Measurements from ENCODE around the gene SLC18A2.

SLC18A2 gene

DNA sequence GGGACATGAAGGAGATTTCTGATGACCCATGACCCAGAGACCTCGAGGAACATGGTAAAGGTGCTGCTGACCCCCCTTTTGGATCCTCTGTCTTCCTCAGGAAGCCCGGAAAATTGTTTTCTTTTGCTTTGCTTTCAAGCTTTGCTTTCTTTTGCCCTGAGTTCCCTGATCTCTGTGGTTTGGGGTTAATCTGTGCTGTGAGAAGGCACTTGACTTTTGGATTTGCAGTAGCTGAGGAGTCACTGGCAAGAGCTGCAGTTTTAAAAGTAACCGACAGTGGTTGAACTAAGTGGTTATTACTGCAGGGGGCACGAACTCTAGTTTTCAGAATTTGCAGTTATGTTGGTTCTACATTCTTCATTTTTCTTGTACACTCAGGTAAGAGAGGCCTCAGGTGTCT lies 81.3 kb downstream of the SLC18A2 start:
- Histone ChIP-seq H3K4me2 (ENCODE audit: insufficient read depth, low read length, poor library complexity, severe bottlenecking) (no peak overlapping the region), H3K18ac (ENCODE audit: low read length) (no peak overlapping the region), H3K4me3 (ENCODE audit: low read length in 2 of 2) (no peak overlapping the region), H3K9me3 (replicated peaks in 1 of 2; ENCODE audit: control insufficient read depth in 2 of 2, insufficient read depth in 1 of 2, low read depth in 1 of 2, low read length in 2 of 2) (peaks cover 0 to 3% of the 10 kb centered on the region in 2 donors), H3K27me3 (ENCODE audit: control insufficient read depth in 3 of 3, insufficient read depth in 3 of 3, low read depth in 1 of 3, low read length in 3 of 3) (no peaks in the 10 kb centered on the region), H2AFZ (ENCODE audit: low read length) (no peak overlapping the region), H2AK5ac (ENCODE audit: low read depth, low read length) (no peak overlapping the region), H3K23ac (ENCODE audit: low read depth, low read length, poor library complexity) (no peak overlapping the region), H3K14ac (ENCODE audit: low read length) (no peak overlapping the region), H3K4ac (ENCODE audit: low read length) (no peak overlapping the region), H2BK12ac (ENCODE audit: low read length) (no peak overlapping the region), H3K27ac (replicated peaks; ENCODE audit: low read length) (no peak overlapping the region), H3K36me3 (replicated peaks in 1 of 2; ENCODE audit: control insufficient read depth in 2 of 2, insufficient read depth in 2 of 2, low read length in 2 of 2) (peaks cover 2 to 18% of the 10 kb centered on the region in 2 donors), H4K8ac (ENCODE audit: low read depth, low read length) (no peak overlapping the region), H3K9ac (ENCODE audit: low read depth, low read length, poor library complexity) (no peak overlapping the region), H3K79me1 (ENCODE audit: low read depth, low read length) (no peaks in the 10 kb centered on the region), H3K4me1 (ENCODE audit: control insufficient read depth in 2 of 2, insufficient read depth in 1 of 2, low read depth in 1 of 2, low read length in 2 of 2) (no peaks in the 10 kb centered on the region), H2BK15ac (ENCODE audit: low read length) (no peak overlapping the region), H4K91ac (ENCODE audit: low read depth, low read length, poor library complexity) (no peak overlapping the region), H2BK120ac (ENCODE audit: low read depth, low read length) (no peak overlapping the region), H2BK5ac (ENCODE audit: low read length) (no peak overlapping the region)
- WGBS, 2 donors (ENCODE audit: extremely low coverage in 2 of 2, insufficient read length in 2 of 2, insufficient replicate concordance in 1 of 2) = no CpG with 5 or more reads among the region's 4 CpGs
- no peak for DNase-seq (ENCODE audit: low spot score)

DNA sequence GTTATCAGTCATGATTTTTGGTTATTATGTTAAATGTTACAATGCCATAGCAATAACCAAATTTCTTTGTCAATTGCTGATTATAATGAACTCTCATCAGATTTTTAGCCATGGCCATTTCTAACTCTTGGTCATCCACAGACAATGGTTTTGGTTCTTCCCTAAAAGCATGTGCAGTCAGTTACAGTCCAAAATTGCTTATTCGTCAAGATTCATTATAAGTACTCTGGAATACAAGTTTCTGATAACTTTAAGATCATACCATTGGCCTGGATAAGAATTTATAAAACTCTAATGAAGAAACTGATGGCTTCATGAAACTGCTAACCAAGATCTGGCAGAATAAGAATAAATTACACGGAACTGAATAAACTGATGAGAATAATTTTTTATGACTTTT lies 83.5 kb downstream of the SLC18A2 start:
- Histone ChIP-seq H2BK120ac (ENCODE audit: low read depth, low read length) (no peak overlapping the region), H2AFZ (ENCODE audit: low read length) (no peak overlapping the region)
- no peak for DNase-seq (ENCODE audit: low spot score)

DNA sequence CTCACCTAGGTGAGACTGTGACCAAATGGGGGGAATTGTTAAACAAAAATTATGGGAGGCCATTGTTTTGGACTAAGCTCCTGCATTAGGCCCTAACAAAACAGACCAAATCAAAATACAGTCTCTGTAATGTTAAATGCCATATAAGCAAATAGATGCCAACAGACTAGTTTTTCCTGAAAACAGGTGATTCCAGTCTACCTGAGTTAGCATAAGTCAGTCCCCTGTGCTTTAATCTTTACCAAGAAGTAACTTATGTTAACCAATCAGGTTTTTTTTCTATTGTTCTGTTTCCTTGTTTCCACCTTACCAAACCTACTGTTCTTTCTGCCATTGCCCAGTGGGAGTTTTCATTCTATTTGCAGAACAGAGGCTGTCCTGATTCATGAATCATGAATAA lies 86.3 kb downstream of the SLC18A2 start:
- Histone ChIP-seq H2BK12ac (ENCODE audit: low read length) (no peak overlapping the region), H3K27me3 (ENCODE audit: control insufficient read depth in 3 of 3, insufficient read depth in 3 of 3, low read depth in 1 of 3, low read length in 3 of 3) (no peaks in the 10 kb centered on the region), H3K79me1 (ENCODE audit: low read depth, low read length) (no peaks in the 10 kb centered on the region)

More for the DNA sequence above, 83.5 kb downstream of the SLC18A2 start:
- Histone ChIP-seq H2BK15ac (ENCODE audit: low read length) (no peak overlapping the region), H3K4me3 (ENCODE audit: low read length in 2 of 2) (no peak overlapping the region), H3K79me1 (ENCODE audit: low read depth, low read length) (no peaks in the 10 kb centered on the region), H4K8ac (ENCODE audit: low read depth, low read length) (no peak overlapping the region), H3K27ac (replicated peaks; ENCODE audit: low read length) (no peak overlapping the region), H2AK5ac (ENCODE audit: low read depth, low read length) (no peak overlapping the region), H3K27me3 (ENCODE audit: control insufficient read depth in 3 of 3, insufficient read depth in 3 of 3, low read depth in 1 of 3, low read length in 3 of 3) (no peaks in the 10 kb centered on the region), H3K18ac (ENCODE audit: low read length) (no peak overlapping the region), H2BK5ac (ENCODE audit: low read length) (no peak overlapping the region), H3K9me3 (replicated peaks in 1 of 2; ENCODE audit: control insufficient read depth in 2 of 2, insufficient read depth in 1 of 2, low read depth in 1 of 2, low read length in 2 of 2) (peaks cover 0 to 3% of the 10 kb centered on the region in 2 donors), H3K36me3 (replicated peaks in 1 of 2; ENCODE audit: control insufficient read depth in 2 of 2, insufficient read depth in 2 of 2, low read length in 2 of 2) (peaks cover 2 to 5% of the 10 kb centered on the region in 2 donors), H3K4ac (ENCODE audit: low read length) (no peak overlapping the region), H3K9ac (ENCODE audit: low read depth, low read length, poor library complexity) (no peak overlapping the region), H3K14ac (ENCODE audit: low read length) (no peak overlapping the region), H3K4me1 (ENCODE audit: control insufficient read depth in 2 of 2, insufficient read depth in 1 of 2, low read depth in 1 of 2, low read length in 2 of 2) (no peaks in the 10 kb centered on the region), H4K91ac (ENCODE audit: low read depth, low read length, poor library complexity) (no peak overlapping the region), H3K4me2 (ENCODE audit: insufficient read depth, low read length, poor library complexity, severe bottlenecking) (no peak overlapping the region), H2BK12ac (ENCODE audit: low read length) (no peak overlapping the region), H3K23ac (ENCODE audit: low read depth, low read length, poor library complexity) (no peak overlapping the region)
- no CpG with 5 or more reads among the region's 2 CpGs for WGBS, 2 donors (ENCODE audit: extremely low coverage in 2 of 2, insufficient read length in 2 of 2, insufficient replicate concordance in 1 of 2)

More for the DNA sequence above, 86.3 kb downstream of the SLC18A2 start:
- Histone ChIP-seq H3K4me1 (ENCODE audit: control insufficient read depth in 2 of 2, insufficient read depth in 1 of 2, low read depth in 1 of 2, low read length in 2 of 2) (no peaks in the 10 kb centered on the region), H2AK5ac (ENCODE audit: low read depth, low read length) (no peak overlapping the region), H3K4me2 (ENCODE audit: insufficient read depth, low read length, poor library complexity, severe bottlenecking) (no peak overlapping the region), H3K36me3 (replicated peaks in 1 of 2; ENCODE audit: control insufficient read depth in 2 of 2, insufficient read depth in 2 of 2, low read length in 2 of 2) (peaks cover 2 to 6% of the 10 kb centered on the region in 2 donors), H3K9me3 (replicated peaks in 1 of 2; ENCODE audit: control insufficient read depth in 2 of 2, insufficient read depth in 1 of 2, low read depth in 1 of 2, low read length in 2 of 2) (peaks cover 0 to 3% of the 10 kb centered on the region in 2 donors), H3K23ac (ENCODE audit: low read depth, low read length, poor library complexity) (no peak overlapping the region), H3K4me3 (ENCODE audit: low read length in 2 of 2) (no peak overlapping the region), H3K9ac (ENCODE audit: low read depth, low read length, poor library complexity) (no peak overlapping the region), H2BK15ac (ENCODE audit: low read length) (no peak overlapping the region), H2BK5ac (ENCODE audit: low read length) (no peak overlapping the region), H3K27ac (replicated peaks; ENCODE audit: low read length) (no peak overlapping the region), H2BK120ac (ENCODE audit: low read depth, low read length) (no peak overlapping the region), H4K8ac (ENCODE audit: low read depth, low read length) (no peak overlapping the region), H4K91ac (ENCODE audit: low read depth, low read length, poor library complexity) (no peak overlapping the region), H3K4ac (ENCODE audit: low read length) (no peak overlapping the region), H2AFZ (ENCODE audit: low read length) (no peak overlapping the region), H3K14ac (ENCODE audit: low read length) (no peak overlapping the region), H3K18ac (ENCODE audit: low read length) (no peak overlapping the region)
- DNase-seq (ENCODE audit: low spot score) = no peak
